Liver (tissue), 9 donors: ENCODE measurements around the gene TCF7L2. TPM values are rescaled to one million over a fixed set of nuclear protein-coding genes. Genes with fewer than 3 reads are reported as not detected.

Experiments used
- DNase-seq: peaks from one replicate; pipeline ENCODE4 v3.0.0-alpha.2; 2017; ENCODE audit warnings: low spot score
- H3K27ac ChIP-seq, 2 donors: one replicate each; pipeline ENCODE4 v1.7.0; 2013; ENCODE audit warnings: inconsistent platforms in 2 of 2, low read length in 2 of 2, control low read depth in 1 of 2, low read depth in 1 of 2, mild to moderate bottlenecking in 1 of 2
- H3K27me3 ChIP-seq, 4 donors: one replicate each; pipeline versions ENCODE4 v1.6.1 to v1.7.0; 2013; ENCODE audit warnings: low read length in 3 of 4, inconsistent platforms in 1 of 4, mild to moderate bottlenecking in 1 of 4, moderate library complexity in 1 of 4; ENCODE audit not compliant: control insufficient read depth in 4 of 4, insufficient read depth in 4 of 4
- H3K36me3 ChIP-seq, 4 donors: one replicate each; pipeline versions ENCODE4 v1.6.1 to v1.7.0; 2013; ENCODE audit warnings: low read length in 3 of 4, mild to moderate bottlenecking in 3 of 4, low read depth in 1 of 4, moderate library complexity in 1 of 4; ENCODE audit not compliant: control insufficient read depth in 4 of 4, insufficient read depth in 3 of 4
- H3K4me1 ChIP-seq, 4 donors: one replicate each; pipeline versions ENCODE4 v1.6.1 to v1.7.0; 2013; ENCODE audit warnings: low read length in 3 of 4, mild to moderate bottlenecking in 3 of 4, moderate library complexity in 1 of 4; ENCODE audit not compliant: control insufficient read depth in 4 of 4, insufficient read depth in 4 of 4
- H3K4me3 ChIP-seq, 3 donors: one replicate each; pipeline versions ENCODE4 v1.6.1 to v1.7.0; 2013; ENCODE audit warnings: low read length in 3 of 3, control low read depth in 1 of 3, low read depth in 1 of 3, mild to moderate bottlenecking in 1 of 3
- H3K9ac ChIP-seq, 2 donors: one replicate each; pipeline ENCODE4 v1.7.0; 2013; ENCODE audit warnings: low read length in 2 of 2, mild to moderate bottlenecking in 2 of 2, moderate library complexity in 2 of 2, control low read depth in 1 of 2, low read depth in 1 of 2
- H3K9me3 ChIP-seq, 4 donors: one replicate each; pipeline versions ENCODE4 v1.6.1 to v1.7.0; 2013; ENCODE audit warnings: low read length in 3 of 4; ENCODE audit not compliant: control insufficient read depth in 4 of 4
- EGR1 ChIP-seq, 2 donors: IDR thresholded peaks; 2 replicates each; pipeline ENCODE4 v1.6.1; 2016 to 2018; ENCODE audit warnings: antibody characterized with exemption in 2 of 2, low read depth in 2 of 2
- FOXA1 ChIP-seq: IDR thresholded peaks from 2 replicates; pipeline ENCODE4 v1.6.1; 2016; ENCODE audit warnings: antibody characterized with exemption
- FOXA2 ChIP-seq: IDR thresholded peaks from 2 replicates; pipeline ENCODE4 v1.6.1; 2016; ENCODE audit warnings: antibody characterized with exemption
- GABPA ChIP-seq, 2 donors: IDR thresholded peaks in 1 of 2; conservative IDR thresholded peaks in 1 of 2; 2 replicates each; pipeline ENCODE4 v1.6.1; 2016; ENCODE audit warnings: antibody characterized with exemption in 2 of 2, mild to moderate bottlenecking in 1 of 2, moderate library complexity in 1 of 2
- HNF4A ChIP-seq, 2 donors: conservative IDR thresholded peaks; 2 replicates each; pipeline ENCODE4 v1.6.1; 2016; ENCODE audit warnings: antibody characterized with exemption in 2 of 2, mild to moderate bottlenecking in 2 of 2
- HNF4G ChIP-seq: IDR thresholded peaks from 2 replicates; pipeline ENCODE4 v1.6.1; 2016; ENCODE audit warnings: antibody characterized with exemption
- JUND ChIP-seq, 2 donors: IDR thresholded peaks; 2 replicates each; pipeline ENCODE4 v1.6.1; 2016; ENCODE audit warnings: antibody characterized with exemption in 2 of 2
- NR2F2 ChIP-seq: IDR thresholded peaks from 2 replicates; pipeline ENCODE4 v1.6.1; 2016; ENCODE audit warnings: antibody characterized with exemption
- RAD21 ChIP-seq, 2 donors: IDR thresholded peaks; 2 replicates each; pipeline ENCODE4 v1.6.1; 2016; ENCODE audit warnings: antibody characterized with exemption in 2 of 2, mild to moderate bottlenecking in 2 of 2
- RXRA ChIP-seq, 2 donors: IDR thresholded peaks; 2 replicates each; pipeline ENCODE4 v1.6.1; 2017 to 2018; ENCODE audit warnings: antibody characterized with exemption in 2 of 2, mild to moderate bottlenecking in 1 of 2
- SP1 ChIP-seq: IDR thresholded peaks from 2 replicates; pipeline ENCODE4 v1.6.1; 2018; ENCODE audit warnings: antibody characterized with exemption, mild to moderate bottlenecking
- TAF1 ChIP-seq: conservative IDR thresholded peaks from 2 replicates; pipeline ENCODE4 v1.6.1; 2016; ENCODE audit warnings: antibody characterized with exemption, mild to moderate bottlenecking
- YY1 ChIP-seq: IDR thresholded peaks from 2 replicates; pipeline ENCODE4 v1.6.1; 2016; ENCODE audit warnings: antibody characterized with exemption, mild to moderate bottlenecking
- WGBS: extraction: QIAGEN DNeasy Blood & Tissue Kit; methylation state at CpG from one replicate; pipeline ENCODE4 v1.1.7; 2013; 5-methylcytosine and 5-hydroxymethylcytosine counted together
- polyA plus RNA-seq, 2 donors: library from polyadenylated mRNA; stranded (reverse) in 1 of 2; unstranded in 1 of 2; fragments of 200-250 nt in 1 of 2; fragments of >200 nt in 1 of 2; fragmentation: Nextera tagmentation in 1 of 2; extraction: Ambion mirVana in 1 of 2; gene quantifications; one replicate each; pipeline versions ENCODE4 v1.2.1 to v1.2.3, GENCODE V29; 2013 to 2015
- total RNA-seq, 2 donors: library from RNA; depleted of rRNA; stranded (reverse); fragments of >200 nt; gene quantifications; one replicate each; pipeline ENCODE4 v1.2.3, GENCODE V29; 2014
- TF ChIP-seq, protein P1 (sequence below): IDR thresholded peaks from 2 replicates; pipeline ENCODE4 v1.6.1; 2016; ENCODE audit warnings: antibody characterized with exemption
- TF ChIP-seq, protein P2 (sequence below): IDR thresholded peaks from 2 replicates; pipeline ENCODE4 v1.6.1; 2016; ENCODE audit warnings: antibody characterized with exemption, mild to moderate bottlenecking
- TF ChIP-seq, protein P3 (sequence below): IDR thresholded peaks from 2 replicates; pipeline ENCODE4 v1.6.1; 2016; ENCODE audit warnings: antibody characterized with exemption
- TF ChIP-seq, protein P4 (sequence below): fragments of 150-350 bp; IDR thresholded peaks from 2 replicates; pipeline ENCODE4 v1.5.1; 2017; ENCODE audit warnings: improper control_type of control experiment, low read depth, low read length; ENCODE audit not compliant: missing input control
- TF ChIP-seq, protein P5 (sequence below): IDR thresholded peaks from 2 replicates; pipeline ENCODE4 v1.6.1; 2016; ENCODE audit warnings: antibody characterized with exemption
- donor health status: healthy.
- donor health status: healthy.
- donor health status: healthy.
- donor health status: healthy.
- donor health status: healthy.

TCF7L2 gene
- total and polyA plus RNA-seq, 4 donors: 4.9 to 18.0 (median 8.3) TPM

DNA sequence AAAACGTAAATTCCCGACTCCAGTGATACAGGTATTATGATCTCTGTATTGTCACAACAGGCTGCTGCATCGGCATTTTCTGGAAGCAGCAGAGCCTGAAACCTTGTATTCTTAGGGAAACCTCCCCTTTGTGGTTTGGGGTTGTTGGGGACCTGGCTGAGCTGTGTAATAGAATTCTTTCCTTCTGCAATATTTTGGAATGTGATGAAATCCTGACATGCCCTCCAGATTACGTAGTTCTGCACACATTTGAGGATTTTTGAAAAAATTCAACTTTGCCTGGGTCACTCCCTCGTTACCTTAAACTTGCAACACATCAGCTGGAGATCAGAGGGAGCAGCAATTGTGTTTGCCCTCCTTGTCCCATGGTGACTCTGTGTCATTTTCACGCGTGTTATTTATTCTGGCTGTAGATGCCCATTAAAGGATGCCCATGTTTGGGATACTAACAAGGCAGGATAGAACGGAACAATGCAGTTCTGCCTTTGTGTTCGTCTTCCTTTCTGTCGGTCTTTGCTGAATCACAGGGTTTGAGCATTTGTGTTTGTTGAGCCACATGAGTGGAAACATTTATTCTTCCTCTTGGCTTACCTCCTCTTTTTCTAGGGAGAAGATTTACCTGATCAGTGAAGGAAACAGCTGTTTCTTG, 181.7 kb downstream of the TCF7L2 start:
- WGBS: 33% methylated on average over 10 of the region's 10 CpGs
- Histone ChIP-seq H3K4me3 (no peak overlapping the region), H3K9me3 (no peaks in the 10 kb centered on the region), H3K27me3 (no peaks in the 10 kb centered on the region), H3K36me3 (no peaks in the 10 kb centered on the region), H3K27ac (peak overlapping the region; percentile 43 to 73), H3K4me1 (peaks cover 6 to 32% (median 23%) of the 10 kb centered on the region in 4 donors), H3K9ac (peak overlapping the region in 1 of 2 donors; percentile 0)
- peak; percentile 53 to 56 for TF ChIP-seq RAD21 (IDR thresholded peaks at IDR 0.05)
- TF ChIP-seq GABPA (IDR thresholded peaks at IDR 0.05 in 1 of 2, conservative IDR thresholded peaks at IDR 0.05 in 1 of 2): no peak
- TF ChIP-seq, protein P1, sequence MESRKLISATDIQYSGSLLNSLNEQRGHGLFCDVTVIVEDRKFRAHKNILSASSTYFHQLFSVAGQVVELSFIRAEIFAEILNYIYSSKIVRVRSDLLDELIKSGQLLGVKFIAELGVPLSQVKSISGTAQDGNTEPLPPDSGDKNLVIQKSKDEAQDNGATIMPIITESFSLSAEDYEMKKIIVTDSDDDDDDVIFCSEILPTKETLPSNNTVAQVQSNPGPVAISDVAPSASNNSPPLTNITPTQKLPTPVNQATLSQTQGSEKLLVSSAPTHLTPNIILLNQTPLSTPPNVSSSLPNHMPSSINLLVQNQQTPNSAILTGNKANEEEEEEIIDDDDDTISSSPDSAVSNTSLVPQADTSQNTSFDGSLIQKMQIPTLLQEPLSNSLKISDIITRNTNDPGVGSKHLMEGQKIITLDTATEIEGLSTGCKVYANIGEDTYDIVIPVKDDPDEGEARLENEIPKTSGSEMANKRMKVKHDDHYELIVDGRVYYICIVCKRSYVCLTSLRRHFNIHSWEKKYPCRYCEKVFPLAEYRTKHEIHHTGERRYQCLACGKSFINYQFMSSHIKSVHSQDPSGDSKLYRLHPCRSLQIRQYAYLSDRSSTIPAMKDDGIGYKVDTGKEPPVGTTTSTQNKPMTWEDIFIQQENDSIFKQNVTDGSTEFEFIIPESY: peak; percentile 69
- TF ChIP-seq, protein P2, sequence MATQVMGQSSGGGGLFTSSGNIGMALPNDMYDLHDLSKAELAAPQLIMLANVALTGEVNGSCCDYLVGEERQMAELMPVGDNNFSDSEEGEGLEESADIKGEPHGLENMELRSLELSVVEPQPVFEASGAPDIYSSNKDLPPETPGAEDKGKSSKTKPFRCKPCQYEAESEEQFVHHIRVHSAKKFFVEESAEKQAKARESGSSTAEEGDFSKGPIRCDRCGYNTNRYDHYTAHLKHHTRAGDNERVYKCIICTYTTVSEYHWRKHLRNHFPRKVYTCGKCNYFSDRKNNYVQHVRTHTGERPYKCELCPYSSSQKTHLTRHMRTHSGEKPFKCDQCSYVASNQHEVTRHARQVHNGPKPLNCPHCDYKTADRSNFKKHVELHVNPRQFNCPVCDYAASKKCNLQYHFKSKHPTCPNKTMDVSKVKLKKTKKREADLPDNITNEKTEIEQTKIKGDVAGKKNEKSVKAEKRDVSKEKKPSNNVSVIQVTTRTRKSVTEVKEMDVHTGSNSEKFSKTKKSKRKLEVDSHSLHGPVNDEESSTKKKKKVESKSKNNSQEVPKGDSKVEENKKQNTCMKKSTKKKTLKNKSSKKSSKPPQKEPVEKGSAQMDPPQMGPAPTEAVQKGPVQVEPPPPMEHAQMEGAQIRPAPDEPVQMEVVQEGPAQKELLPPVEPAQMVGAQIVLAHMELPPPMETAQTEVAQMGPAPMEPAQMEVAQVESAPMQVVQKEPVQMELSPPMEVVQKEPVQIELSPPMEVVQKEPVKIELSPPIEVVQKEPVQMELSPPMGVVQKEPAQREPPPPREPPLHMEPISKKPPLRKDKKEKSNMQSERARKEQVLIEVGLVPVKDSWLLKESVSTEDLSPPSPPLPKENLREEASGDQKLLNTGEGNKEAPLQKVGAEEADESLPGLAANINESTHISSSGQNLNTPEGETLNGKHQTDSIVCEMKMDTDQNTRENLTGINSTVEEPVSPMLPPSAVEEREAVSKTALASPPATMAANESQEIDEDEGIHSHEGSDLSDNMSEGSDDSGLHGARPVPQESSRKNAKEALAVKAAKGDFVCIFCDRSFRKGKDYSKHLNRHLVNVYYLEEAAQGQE: peak; percentile 71
- TF ChIP-seq HNF4A (conservative IDR thresholded peaks at IDR 0.05): peak; percentile 87 to 90
- peak; percentile 90 to 93 for TF ChIP-seq RXRA (IDR thresholded peaks at IDR 0.05)
- peak in 1 of 2 donors; percentile 59 for TF ChIP-seq EGR1 (IDR thresholded peaks at IDR 0.05; ENCODE audit: low read depth in 2 of 2)
- TF ChIP-seq SP1: peak; percentile 74
- peak; percentile 82 to 89 for TF ChIP-seq JUND (IDR thresholded peaks at IDR 0.05)
- TF ChIP-seq FOXA1: peak; percentile 55
- TF ChIP-seq, protein P3, sequence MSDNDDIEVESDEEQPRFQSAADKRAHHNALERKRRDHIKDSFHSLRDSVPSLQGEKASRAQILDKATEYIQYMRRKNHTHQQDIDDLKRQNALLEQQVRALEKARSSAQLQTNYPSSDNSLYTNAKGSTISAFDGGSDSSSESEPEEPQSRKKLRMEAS: peak; percentile 72
- TF ChIP-seq YY1: peak; percentile 72
- no peak for TF ChIP-seq TAF1
- no peak for TF ChIP-seq FOXA2
- TF ChIP-seq, protein P4, sequence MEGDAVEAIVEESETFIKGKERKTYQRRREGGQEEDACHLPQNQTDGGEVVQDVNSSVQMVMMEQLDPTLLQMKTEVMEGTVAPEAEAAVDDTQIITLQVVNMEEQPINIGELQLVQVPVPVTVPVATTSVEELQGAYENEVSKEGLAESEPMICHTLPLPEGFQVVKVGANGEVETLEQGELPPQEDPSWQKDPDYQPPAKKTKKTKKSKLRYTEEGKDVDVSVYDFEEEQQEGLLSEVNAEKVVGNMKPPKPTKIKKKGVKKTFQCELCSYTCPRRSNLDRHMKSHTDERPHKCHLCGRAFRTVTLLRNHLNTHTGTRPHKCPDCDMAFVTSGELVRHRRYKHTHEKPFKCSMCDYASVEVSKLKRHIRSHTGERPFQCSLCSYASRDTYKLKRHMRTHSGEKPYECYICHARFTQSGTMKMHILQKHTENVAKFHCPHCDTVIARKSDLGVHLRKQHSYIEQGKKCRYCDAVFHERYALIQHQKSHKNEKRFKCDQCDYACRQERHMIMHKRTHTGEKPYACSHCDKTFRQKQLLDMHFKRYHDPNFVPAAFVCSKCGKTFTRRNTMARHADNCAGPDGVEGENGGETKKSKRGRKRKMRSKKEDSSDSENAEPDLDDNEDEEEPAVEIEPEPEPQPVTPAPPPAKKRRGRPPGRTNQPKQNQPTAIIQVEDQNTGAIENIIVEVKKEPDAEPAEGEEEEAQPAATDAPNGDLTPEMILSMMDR: no peak
- no peak for TF ChIP-seq HNF4G
- TF ChIP-seq, protein P5, sequence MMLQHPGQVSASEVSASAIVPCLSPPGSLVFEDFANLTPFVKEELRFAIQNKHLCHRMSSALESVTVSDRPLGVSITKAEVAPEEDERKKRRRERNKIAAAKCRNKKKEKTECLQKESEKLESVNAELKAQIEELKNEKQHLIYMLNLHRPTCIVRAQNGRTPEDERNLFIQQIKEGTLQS: peak; percentile 62
- TF ChIP-seq NR2F2: no peak
- no peak for DNase-seq
